GM21423 (cell line): ENCODE results near the gene CCNA1.

Experiments used
- ATAC-seq: cut with Tn5 transposase; IDR thresholded peaks from one replicate; pipeline ENCODE4 v1.9.1; 2021; ENCODE audit warnings: mild to moderate bottlenecking, moderate library complexity; ENCODE audit not compliant: unreplicated experiment

The CCNA1 gene

DNA sequence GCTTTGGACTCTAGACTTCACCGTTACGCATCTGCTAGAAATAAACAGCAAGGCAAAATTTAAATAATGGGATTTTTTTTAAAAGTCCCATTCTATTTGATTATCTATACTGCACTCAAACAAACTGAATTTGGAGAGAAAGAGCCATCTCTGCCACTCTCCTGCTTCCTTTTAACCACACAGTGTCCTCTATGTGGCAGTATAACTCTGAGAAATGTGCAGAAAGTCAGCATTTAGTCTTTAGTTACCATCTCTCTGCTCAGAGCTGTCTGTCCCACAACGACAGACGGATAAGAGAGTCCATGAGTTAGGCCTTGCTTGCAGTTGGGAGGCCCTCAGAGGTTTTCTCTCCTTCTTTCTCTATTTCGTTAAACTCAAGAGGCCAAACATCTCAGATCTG is 21.2 kb downstream of the CCNA1 start:
- ATAC-seq = no peak

DNA sequence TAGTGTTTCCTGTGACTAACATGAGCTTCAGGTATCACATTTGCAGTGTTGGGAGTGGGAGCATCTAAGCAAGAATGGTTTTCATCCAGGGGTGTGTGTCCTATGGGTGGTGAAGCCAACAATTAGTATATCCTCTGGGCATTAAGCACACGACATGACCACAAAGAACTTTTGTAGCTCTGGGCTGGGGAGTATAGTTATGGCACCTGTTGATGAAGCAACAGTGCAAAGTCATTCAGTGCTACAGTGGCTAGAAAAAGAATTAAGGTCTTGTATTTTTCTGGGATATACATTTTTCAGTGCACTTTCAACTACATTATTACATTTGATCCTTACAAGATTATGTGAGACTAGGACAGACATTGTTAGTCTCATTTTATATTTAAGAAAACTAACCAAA is 21.8 kb downstream of the CCNA1 start:
- no peak for ATAC-seq

- no peak for ATAC-seq
These were observed 22.7 kb downstream of the CCNA1 start for GRCh38 chr13:36454987-36455386.

- no peak for ATAC-seq
These were observed 24.3 kb downstream of the CCNA1 start for GRCh38 chr13:36456577-36456976.

- no peak for ATAC-seq
These were observed 29.2 kb downstream of the CCNA1 start for GRCh38 chr13:36461506-36461905.

GRCh38 chr13:36475468-36475867 is 43.2 kb downstream of the CCNA1 start:
- ATAC-seq = no peak

- no peak for ATAC-seq
These were observed 44.4 kb downstream of the CCNA1 start for GRCh38 chr13:36476661-36477060.

GRCh38 chr13:36480726-36481427 is 48.6 kb downstream of the CCNA1 start:
- ATAC-seq = no peak

DNA sequence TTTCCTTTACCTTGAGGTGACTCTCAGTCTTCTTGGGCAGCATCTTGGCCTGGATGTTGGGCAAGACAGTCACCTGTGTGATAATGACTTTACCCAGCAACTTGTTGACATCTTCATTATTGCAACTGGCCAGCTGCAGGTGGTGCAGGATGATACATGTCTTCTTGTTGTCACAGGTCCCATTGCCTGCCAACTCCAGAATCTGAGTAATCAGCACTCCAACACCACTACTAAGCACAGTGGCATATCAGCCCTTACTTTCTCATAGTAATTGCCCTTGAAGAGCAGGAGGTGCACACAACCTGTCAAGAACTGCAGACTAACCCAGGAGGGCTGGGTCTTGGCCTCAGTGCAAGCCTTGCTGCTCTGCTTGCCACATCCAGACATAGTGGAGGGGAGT is 57.8 kb downstream of the CCNA1 start:
- no peak for ATAC-seq
